ENCODE data around the gene AMZ1. TPM values are rescaled to one million over a fixed set of nuclear protein-coding genes. Genes with fewer than 3 reads are reported as not detected.
A peak's percentile ranks its signal among the peaks of the same experiment; 100 is the strongest.
"Not testable (repeated sequence)": the region's sequence is repeated elsewhere in the genome, so short reads cannot be mapped to it uniquely, and the experiment has no call there.

Gene AMZ1
- total and polyA plus RNA-seq, 7 experiments from 2014 or later = 0.07 to 2.4 (median 0.43) TPM

GRCh38 chr7:2724453-2725177 is 36.6 kb downstream of the AMZ1 start:
- Histone ChIP-seq H3K4me3 (ENCODE audit: low read length) (no peak overlapping the region), H3K9me3 (ENCODE audit: control insufficient read depth in 2 of 3, low read length in 3 of 3) (no peaks in the 10 kb centered on the region), H3K36me3 (ENCODE audit: control insufficient read depth in 2 of 3, insufficient read depth in 3 of 3, low read length in 3 of 3) (peaks cover 0 to 22% (median 0%) of the 10 kb centered on the region in 3 experiments), H3K27ac (ENCODE audit: low read depth, low read length) (no peak overlapping the region), H3K27me3 (ENCODE audit: control insufficient read depth in 2 of 2, insufficient read depth in 2 of 2, low read length in 2 of 2) (no peaks in the 10 kb centered on the region), H3K4me1 (ENCODE audit: control insufficient read depth in 2 of 2, insufficient read depth in 2 of 2, low read length in 2 of 2) (no peaks in the 10 kb centered on the region)
- no peaks in the 10 kb centered on the region for H3K9me3 Mint-ChIP-seq
- peaks cover 0 to 37% (median 11%) of the 10 kb centered on the region in 5 donors for H3K36me3 Mint-ChIP-seq
- H3K4me1 Mint-ChIP-seq = peaks cover 5 to 14% (median 8%) of the 10 kb centered on the region in 7 donors
- ChIA-PET CTCF (interaction anchor here (0.6 kb wide), 1 partner anchor 55 kb away, joined by 3 read pairs; no protein-coding TSS in a partner anchor), POLR2A (no interaction called here)
- ATAC-seq (no peak), DNase-seq (peak in 1 of 9 donors; percentile 13)
- H3K4me3 Mint-ChIP-seq = no peak overlapping the region
- no peak overlapping the region for H3K27ac Mint-ChIP-seq
- H3K27me3 Mint-ChIP-seq = no peaks in the 10 kb centered on the region
- intact Hi-C loops (cut with micrococcal nuclease) = no loop called here

GRCh38 chr7:2725178-2726105 is 37.4 kb downstream of the AMZ1 start:
- POLR2A ChIA-PET = no interaction called here
- H3K4me3 Mint-ChIP-seq = no peak overlapping the region

GRCh38 chr7:2726316-2727018 is 38.5 kb downstream of the AMZ1 start:
- ChIA-PET POLR2A (no interaction called here), CTCF (interaction anchor here (0.7 kb wide), 1 partner anchor 14 kb away, joined by 3 read pairs; no protein-coding TSS in a partner anchor)
- DNase-seq (peak in 1 of 9 donors; percentile 13), ATAC-seq (no peak)
- no peak overlapping the region for H3K27ac ChIP-seq (ENCODE audit: low read depth, low read length)
- no peaks in the 10 kb centered on the region for H3K27me3 ChIP-seq (ENCODE audit: control insufficient read depth in 2 of 2, insufficient read depth in 2 of 2, low read length in 2 of 2)
- H3K4me3 Mint-ChIP-seq = no peak overlapping the region
- H3K9me3 ChIP-seq (ENCODE audit: control insufficient read depth in 2 of 3, low read length in 3 of 3) = no peaks in the 10 kb centered on the region
- intact Hi-C loops (cut with micrococcal nuclease) = no loop called here
- no peak overlapping the region for H3K4me3 ChIP-seq (ENCODE audit: low read length)
- no peak overlapping the region for H3K27ac Mint-ChIP-seq
- H3K4me1 Mint-ChIP-seq = peaks cover 0 to 6% (median 2%) of the 10 kb centered on the region in 7 donors
- H3K27me3 Mint-ChIP-seq = no peaks in the 10 kb centered on the region
- no peaks in the 10 kb centered on the region for H3K4me1 ChIP-seq (ENCODE audit: control insufficient read depth in 2 of 2, insufficient read depth in 2 of 2, low read length in 2 of 2)
- peaks cover 0 to 56% (median 26%) of the 10 kb centered on the region in 5 donors for H3K36me3 Mint-ChIP-seq
- H3K36me3 ChIP-seq (ENCODE audit: control insufficient read depth in 2 of 3, insufficient read depth in 3 of 3, low read length in 3 of 3) = peaks cover 0 to 40% (median 0%) of the 10 kb centered on the region in 3 experiments
- H3K9me3 Mint-ChIP-seq = no peaks in the 10 kb centered on the region

More at GRCh38 chr7:2725178-2726105, 37.4 kb downstream of the AMZ1 start:
- DNase-seq (peak in 1 of 9 donors; percentile 16), ATAC-seq (no peak)
- no peak overlapping the region for H3K4me3 ChIP-seq (ENCODE audit: low read length)
- no peaks in the 10 kb centered on the region for H3K4me1 ChIP-seq (ENCODE audit: control insufficient read depth in 2 of 2, insufficient read depth in 2 of 2, low read length in 2 of 2)
- H3K27ac ChIP-seq (ENCODE audit: low read depth, low read length) = no peak overlapping the region
- H3K36me3 ChIP-seq (ENCODE audit: control insufficient read depth in 2 of 3, insufficient read depth in 3 of 3, low read length in 3 of 3) = peaks cover 0 to 30% (median 0%) of the 10 kb centered on the region in 3 experiments
- intact Hi-C loops (cut with micrococcal nuclease) = no loop called here
- peaks cover 5 to 13% (median 6%) of the 10 kb centered on the region in 7 donors for H3K4me1 Mint-ChIP-seq
- H3K27ac Mint-ChIP-seq = peak overlapping the region in 1 of 9 donors; percentile 6
- no peaks in the 10 kb centered on the region for H3K9me3 Mint-ChIP-seq
- H3K27me3 ChIP-seq (ENCODE audit: control insufficient read depth in 2 of 2, insufficient read depth in 2 of 2, low read length in 2 of 2) = no peaks in the 10 kb centered on the region
- H3K27me3 Mint-ChIP-seq = no peaks in the 10 kb centered on the region
- H3K36me3 Mint-ChIP-seq = peaks cover 0 to 45% (median 18%) of the 10 kb centered on the region in 5 donors
- no peaks in the 10 kb centered on the region for H3K9me3 ChIP-seq (ENCODE audit: control insufficient read depth in 2 of 3, low read length in 3 of 3)
- CTCF ChIA-PET = interaction anchor here (0.6 kb wide), 1 partner anchor 84 kb away, joined by 3 read pairs; no protein-coding TSS in a partner anchor

DNA sequence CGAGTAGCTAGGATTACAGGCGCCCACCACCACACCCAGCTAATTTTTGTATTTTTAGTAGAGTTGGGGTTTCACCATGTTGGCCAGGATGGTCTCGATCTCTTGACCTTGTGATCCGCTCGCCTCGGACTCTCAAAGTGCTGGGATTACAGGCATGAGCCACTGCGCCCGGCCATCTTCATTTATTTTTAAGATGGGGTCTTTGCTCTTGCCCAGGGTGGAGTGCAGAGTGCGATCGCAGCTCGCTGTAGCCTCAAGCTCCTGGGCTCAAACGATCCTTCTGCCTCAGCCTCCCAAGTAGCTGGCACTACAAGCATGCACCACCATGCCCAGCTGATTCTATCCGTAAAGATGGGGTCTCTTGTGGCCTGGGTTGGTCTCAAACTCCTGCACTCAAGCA is 39.2 kb downstream of the AMZ1 start:
- H3K27ac ChIP-seq (ENCODE audit: low read depth, low read length); H3K4me1 ChIP-seq (ENCODE audit: control insufficient read depth in 2 of 2, insufficient read depth in 2 of 2, low read length in 2 of 2); H3K27me3 ChIP-seq (ENCODE audit: control insufficient read depth in 2 of 2, insufficient read depth in 2 of 2, low read length in 2 of 2); intact Hi-C loops (cut with micrococcal nuclease); H3K9me3 Mint-ChIP-seq; H3K27ac Mint-ChIP-seq; ATAC-seq; H3K27me3 Mint-ChIP-seq; H3K4me3 Mint-ChIP-seq; H3K4me3 ChIP-seq (ENCODE audit: low read length); H3K9me3 ChIP-seq (ENCODE audit: control insufficient read depth in 2 of 3, low read length in 3 of 3): not testable (repeated sequence)
- CTCF ChIA-PET = interaction anchor here (0.7 kb wide), 1 partner anchor 14 kb away, joined by 3 read pairs; no protein-coding TSS in a partner anchor
- Mint-ChIP-seq H3K4me1 (peaks cover 0 to 11% (median 2%) of the 10 kb centered on the region in 7 donors), H3K36me3 (peaks cover 0 to 63% (median 31%) of the 10 kb centered on the region in 5 donors)
- peak in 1 of 9 donors; percentile 3 for DNase-seq
- POLR2A ChIA-PET = interaction anchor here (0.6 kb wide), 1 partner anchor 113 kb away, joined by 3 read pairs; no protein-coding TSS in a partner anchor
- H3K36me3 ChIP-seq (ENCODE audit: control insufficient read depth in 2 of 3, insufficient read depth in 3 of 3, low read length in 3 of 3) = peaks cover 0 to 42% (median 0%) of the 10 kb centered on the region in 3 experiments

GRCh38 chr7:2728316-2729030 is 40.5 kb downstream of the AMZ1 start:
- Mint-ChIP-seq H3K4me3 (no peak overlapping the region), H3K27me3 (no peaks in the 10 kb centered on the region), H3K36me3 (peaks cover 0 to 69% (median 36%) of the 10 kb centered on the region in 5 donors), H3K4me1 (peaks cover 0 to 19% (median 4%) of the 10 kb centered on the region in 7 donors), H3K27ac (no peak overlapping the region), H3K9me3 (no peaks in the 10 kb centered on the region)
- CTCF ChIA-PET = no interaction called here
- no peak overlapping the region for H3K4me3 ChIP-seq (ENCODE audit: low read length)
- DNase-seq (no peak), ATAC-seq (peak; percentile 31)
- intact Hi-C loops (cut with micrococcal nuclease) = no loop called here
- H3K27ac ChIP-seq (ENCODE audit: low read depth, low read length) = no peak overlapping the region
- H3K36me3 ChIP-seq (ENCODE audit: control insufficient read depth in 2 of 3, insufficient read depth in 3 of 3, low read length in 3 of 3) = peaks cover 0 to 42% (median 0%) of the 10 kb centered on the region in 3 experiments
- POLR2A ChIA-PET = interaction anchor here (0.7 kb wide), 1 partner anchor 38 kb away, joined by 4 read pairs; no protein-coding TSS in a partner anchor
- H3K4me1 ChIP-seq (ENCODE audit: control insufficient read depth in 2 of 2, insufficient read depth in 2 of 2, low read length in 2 of 2) = no peaks in the 10 kb centered on the region
- no peaks in the 10 kb centered on the region for H3K27me3 ChIP-seq (ENCODE audit: control insufficient read depth in 2 of 2, insufficient read depth in 2 of 2, low read length in 2 of 2)
- no peaks in the 10 kb centered on the region for H3K9me3 ChIP-seq (ENCODE audit: control insufficient read depth in 2 of 3, low read length in 3 of 3)
